NCI-H146 treated with DMSO at 0.1 percent for 48 hours (cell line): ENCODE results near the gene SLC16A2.
"Not testable (repeated sequence)": the region's sequence is repeated elsewhere in the genome, so short reads cannot be mapped to it uniquely, and the experiment has no call there.

Experiments
- DNase-seq: peaks from one replicate; lab custom pipeline; 2025; ENCODE audit not compliant: unreplicated experiment; lab: John Stamatoyannopoulos, UW

SLC16A2 gene

DNA sequence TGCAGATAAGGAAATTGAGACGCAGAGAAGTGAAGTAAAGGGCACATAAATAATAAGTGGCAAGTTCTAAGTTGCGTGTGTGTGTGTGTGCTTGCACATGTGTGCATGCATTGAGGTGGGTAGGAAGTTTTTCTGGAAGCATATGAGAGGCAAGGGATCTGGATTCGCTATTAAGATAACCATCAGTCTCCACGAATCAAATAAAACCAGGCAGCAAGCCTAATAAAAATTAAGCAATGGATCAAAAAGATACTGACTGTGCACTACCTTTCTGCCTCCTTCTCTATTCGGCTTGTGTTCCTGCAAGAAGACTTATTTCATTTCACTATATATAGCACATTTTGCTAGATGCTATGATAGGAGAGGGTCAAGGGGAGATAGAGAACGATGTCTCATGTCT lies 23.8 kb downstream of the SLC16A2 start:
- no peak for DNase-seq

DNA sequence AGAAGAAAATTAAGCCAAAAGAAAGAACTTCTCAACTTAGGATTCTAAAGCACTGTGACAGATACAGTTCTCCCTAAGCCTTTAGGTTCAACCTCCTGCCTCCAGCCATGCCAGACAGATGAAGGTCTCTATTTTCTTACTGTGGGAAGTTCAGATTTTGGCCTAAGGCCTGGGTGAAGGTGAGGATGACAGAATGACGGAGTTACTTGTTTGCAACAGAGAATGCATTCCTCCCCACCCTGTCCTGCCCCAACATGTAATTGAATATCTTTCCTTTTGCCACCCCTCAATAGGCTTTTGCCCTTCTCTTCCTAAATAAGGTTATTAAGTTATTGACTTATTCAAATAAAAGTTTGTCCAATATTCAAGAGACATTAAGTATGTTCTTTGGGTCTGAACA lies 25.6 kb downstream of the SLC16A2 start:
- no peak for DNase-seq

DNA sequence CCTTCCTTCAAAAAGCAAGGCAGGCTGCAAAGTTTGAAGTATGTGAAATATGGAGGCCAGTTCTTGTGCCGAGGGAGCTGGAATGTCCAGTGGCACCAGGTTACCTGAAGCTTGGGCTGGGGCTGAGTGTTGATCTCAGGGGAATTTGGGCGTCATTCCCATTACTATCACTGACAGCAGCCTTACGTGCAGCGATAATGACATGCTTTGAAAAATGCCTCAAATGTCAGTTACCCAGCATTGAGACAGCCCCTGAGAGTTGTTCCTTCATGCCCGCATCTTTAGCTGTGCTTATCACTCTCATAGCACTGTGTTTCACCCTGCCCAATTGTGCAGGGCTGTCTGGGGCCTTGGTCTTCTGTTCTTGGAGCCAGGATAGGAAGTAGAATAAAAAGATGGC lies 27.4 kb downstream of the SLC16A2 start:
- no peak for DNase-seq

DNA sequence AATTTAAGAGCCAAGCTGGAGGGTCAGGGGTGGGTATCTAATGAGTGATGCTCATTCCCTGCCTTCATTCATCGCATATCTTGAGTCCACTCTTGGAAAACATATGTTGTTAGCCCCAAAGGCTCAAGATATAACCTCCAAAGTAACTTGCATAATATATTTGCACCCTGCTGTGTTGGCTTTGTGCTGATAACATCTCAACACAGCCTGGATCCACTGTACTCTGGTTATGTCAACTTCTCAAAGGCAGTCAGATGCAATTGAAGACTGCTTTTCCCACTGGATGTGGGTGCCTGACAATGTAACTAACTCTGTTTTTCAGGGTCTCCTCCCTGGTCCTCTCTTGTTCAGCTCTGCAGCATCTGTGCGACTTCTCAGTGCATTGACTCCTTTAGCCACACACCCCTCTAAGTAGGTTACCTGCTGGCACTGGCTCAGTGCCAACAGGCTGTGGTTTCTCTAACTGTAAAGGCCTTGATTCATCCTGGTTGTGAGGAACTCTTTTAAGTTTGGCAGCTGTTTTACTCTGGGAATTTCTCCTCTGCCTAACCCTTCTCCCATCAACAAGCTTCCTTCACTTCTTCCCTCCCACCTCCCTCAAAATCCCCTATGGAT lies 28.1 kb downstream of the SLC16A2 start:
- DNase-seq: no peak

DNA sequence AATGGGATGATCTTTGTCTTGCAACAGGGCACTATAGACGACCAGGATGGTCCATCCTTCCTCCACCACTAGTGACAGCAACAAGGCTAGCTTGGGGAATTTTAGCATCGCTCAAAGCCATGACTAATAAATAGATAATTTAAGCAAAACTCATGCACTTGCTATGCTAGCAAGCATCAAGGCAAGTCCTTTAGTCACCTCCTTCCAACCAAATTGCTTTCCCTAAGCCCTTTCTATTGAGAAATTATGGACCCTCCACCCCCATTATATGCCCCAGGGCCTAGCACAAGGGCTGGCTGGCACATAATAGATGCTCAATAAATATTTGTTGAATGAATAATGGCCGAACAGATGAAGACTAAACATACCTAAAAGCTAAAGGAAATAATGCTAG lies 28.6 kb downstream of the SLC16A2 start:
- no peak for DNase-seq

DNA sequence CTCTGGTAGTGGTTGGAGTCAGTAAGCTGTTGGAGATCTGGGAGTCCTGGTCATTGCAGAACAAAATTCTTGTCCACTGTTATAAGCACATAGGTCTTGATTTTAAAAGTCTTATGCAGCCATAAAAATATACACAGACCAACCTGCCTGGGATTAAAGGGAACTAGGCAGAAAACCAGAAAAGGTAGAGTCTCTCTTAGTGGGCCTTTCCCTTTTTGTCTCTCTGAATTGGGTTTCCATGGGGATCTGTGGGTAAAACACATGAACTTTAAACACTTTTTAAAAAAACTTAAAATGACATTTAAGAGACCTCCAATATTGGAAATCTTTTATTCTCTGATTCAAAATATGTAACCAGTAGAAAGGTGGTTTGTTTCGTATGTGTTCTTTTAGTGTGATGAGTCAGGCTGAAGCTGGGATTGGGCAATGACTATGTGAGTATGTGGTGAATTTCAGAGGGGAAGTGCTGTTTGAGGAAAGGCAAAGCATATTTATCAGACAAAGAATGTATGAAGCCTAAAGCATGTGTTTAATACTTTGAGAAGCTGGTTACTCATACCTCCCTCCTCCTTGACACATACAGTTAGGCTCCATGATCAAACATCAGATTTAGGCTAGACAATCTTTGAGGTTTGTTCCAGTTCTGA lies 29.6 kb downstream of the SLC16A2 start:
- DNase-seq: no peak

DNA sequence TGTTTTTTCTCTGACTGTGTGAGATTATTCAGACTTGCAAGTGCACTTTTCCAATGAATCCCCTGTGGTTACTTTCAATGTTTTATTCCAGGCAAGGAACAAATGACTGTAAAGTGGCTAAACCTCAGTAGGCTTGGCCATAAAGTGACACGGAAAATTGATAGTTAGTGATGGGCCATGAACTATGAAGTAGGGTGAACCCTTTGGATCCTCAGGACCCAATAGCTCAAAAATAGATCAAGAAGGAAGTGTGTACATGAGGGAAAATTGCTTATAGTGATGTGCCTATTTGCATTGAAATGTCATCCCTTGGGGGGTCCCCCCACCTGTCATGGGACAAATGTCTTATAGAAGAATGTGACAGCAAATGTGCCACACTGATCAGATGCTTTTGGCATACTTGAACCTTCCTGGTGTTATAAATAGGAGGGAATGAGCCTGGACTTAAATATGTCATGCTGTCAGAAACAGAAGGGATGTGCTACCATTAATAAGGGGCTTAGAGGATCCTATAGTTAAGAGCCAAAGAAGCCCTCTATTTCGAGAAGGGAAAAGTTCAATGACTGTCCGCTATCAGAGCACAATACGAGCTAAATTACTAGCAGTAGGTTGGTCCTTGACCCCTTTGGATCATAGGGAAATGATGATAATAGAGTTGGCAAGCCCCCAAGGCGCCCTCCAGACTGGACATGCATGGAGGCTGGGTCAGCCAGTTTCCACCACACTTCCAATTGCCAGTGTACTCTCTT lies 30.3 kb downstream of the SLC16A2 start:
- no peak for DNase-seq

DNA sequence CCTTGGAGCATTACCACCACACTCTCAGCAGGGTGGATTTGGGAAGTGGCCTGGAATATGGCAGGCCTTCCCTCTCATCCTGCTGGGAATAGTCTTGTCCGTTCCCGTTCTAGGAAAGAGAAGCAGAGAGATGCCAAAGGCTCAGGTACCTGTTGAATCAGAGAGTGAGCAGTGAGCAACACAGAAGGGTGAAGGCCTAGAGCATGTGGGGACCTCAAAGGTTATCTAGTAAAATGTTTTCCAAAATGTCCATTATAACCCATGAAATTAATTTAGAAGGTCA lies 30.8 kb downstream of the SLC16A2 start:
- DNase-seq: no peak

DNA sequence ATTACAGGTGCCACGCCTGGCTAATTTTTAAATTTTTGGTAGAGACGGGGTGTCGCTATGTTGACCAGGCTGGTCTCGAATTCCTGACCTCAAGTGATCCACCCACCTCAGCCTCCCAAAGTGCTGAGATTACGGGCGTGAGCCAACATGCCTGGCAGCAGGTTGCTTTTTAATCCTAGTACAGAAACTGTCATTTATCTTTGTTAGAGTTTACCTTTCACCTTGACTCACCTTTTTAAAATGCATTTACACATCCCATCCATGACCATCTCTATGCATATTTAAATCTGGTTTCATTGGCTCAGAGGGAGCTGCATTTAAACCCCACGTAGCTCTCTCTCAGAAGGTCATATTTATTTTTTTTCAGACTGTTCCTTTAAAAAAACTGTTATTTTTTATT lies 31.9 kb downstream of the SLC16A2 start:
- DNase-seq: no peak

DNA sequence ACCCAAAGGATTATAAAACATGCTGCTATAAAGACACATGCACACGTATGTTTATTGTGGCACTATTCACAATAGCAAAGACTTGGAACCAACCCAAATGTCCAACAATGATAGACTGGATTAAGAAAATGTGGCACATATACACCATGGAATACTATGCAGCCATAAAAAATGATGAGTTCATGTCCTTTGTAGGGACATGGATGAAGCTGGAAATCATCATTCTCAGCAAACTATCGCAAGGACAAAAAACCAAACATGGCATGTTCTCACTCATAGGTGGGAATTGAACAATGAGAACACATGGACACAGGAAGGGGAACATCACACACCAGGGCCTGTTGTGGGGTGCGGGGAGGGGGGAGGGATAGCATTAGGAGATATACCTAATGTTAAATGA lies 32.9 kb downstream of the SLC16A2 start:
- DNase-seq: not testable (repeated sequence)

DNA sequence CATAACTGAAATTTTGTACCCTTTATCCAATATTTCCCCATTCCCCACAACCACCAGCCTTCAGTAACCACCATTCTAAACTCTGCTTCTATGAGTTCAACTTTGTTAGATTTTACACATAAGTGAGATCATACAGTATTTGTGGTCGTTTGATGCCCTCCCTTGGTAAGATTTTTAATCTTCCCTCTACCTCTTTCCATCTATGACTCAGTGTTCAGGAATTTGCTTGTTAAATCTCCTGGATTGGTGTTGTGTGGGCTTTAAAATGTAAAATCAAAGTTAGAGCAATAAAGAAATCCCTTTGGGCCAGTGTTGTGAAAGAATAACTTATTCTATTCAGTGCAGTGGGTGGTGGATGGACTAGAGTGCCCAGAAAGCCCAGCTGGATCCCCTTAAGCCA lies 37.4 kb downstream of the SLC16A2 start:
- DNase-seq: no peak

DNA sequence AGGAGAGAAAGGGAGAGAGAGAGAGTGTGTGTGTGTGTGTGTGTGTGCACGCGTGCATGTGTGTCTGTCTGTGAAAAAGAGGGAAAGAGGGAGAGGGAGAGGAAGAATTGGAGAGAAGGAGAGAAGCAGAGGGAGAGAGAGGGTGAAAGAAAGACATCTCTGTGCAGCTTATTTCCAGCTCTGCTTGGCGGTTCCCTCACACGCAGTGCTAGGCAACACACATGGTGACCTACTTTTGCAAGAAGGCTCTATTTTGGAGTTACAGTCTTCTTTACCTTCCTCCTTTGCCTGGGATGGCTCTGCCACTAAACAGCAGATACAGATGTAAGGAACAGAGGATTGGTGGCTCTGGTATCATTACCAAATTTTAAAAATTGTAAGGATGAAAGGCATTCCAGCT lies 40.1 kb downstream of the SLC16A2 start:
- DNase-seq: no peak

DNA sequence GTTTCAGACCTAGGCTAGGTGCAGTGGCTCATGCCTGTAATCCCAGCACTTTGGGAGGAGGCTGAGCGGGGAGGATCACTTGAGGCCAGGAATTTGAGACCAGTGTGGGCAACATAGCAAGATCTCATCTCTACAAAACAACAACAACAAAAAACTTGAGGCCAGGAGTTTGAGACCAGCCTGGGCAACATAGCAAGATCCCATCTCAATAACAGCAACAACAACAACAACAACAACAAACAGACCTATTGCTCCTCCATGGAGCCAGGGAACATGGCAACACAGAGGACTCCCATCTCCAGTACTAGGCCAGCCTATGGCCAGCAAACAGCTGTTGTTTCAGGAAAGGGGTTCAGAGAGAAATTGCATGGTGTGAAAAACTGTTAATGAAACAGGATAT lies 43.4 kb downstream of the SLC16A2 start:
- DNase-seq: no peak

DNA sequence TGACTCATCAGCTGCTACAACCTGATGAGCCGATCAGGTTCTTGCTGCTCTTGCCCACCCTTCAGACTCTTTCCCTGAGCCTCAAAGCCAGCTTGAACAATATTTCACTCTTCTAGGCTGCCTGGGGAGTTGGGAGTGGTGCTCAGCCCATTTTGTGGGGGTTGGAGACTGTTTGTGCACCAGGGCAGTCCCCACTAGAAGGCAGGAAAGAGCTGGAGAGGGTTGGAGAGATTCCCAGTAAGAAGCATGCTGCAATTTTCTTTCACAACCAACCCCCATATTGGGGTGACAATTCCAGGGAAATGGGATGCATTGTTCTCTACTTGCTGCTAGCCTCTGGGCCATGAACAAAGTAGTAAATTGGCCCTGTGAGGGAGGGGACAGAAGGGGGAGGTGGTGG lies 44.1 kb downstream of the SLC16A2 start:
- DNase-seq: no peak

DNA sequence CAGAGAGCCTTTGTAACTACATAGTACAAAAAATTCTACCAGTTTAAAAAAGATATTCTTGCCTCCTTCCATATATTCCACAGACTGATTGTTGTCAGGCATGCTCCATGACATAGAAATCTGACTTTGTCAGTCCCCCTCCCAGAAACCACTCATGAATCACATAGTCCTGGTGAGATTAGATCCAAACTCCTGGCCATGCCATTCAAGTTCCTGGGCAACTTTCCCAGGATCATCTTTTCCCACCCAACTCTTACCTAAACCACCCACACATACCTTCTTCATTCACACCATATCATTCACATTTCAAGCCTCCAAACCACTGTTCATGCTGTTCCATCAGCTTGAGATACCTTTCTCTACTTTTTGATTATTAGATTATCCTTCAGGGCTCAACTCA lies 46.4 kb downstream of the SLC16A2 start:
- no peak for DNase-seq

DNA sequence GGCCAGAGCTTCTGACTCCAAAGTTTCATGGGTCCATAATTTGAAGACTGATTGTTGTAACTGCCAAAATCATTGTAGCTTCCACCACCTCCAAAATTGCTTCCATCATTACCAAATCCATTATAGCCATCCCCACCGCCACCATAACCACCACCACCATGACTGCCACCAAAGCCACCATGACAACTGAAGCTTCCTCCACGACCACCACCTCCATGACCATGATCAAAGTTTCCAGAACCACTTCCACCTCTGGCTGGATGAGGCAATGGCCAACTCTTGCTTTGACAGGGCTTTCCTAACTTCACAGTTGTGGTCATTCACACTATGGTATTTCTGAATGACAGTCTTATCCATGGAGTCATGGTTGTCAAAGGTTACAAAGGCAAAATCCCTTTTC lies 51.8 kb downstream of the SLC16A2 start:
- not testable (repeated sequence) for DNase-seq

DNA sequence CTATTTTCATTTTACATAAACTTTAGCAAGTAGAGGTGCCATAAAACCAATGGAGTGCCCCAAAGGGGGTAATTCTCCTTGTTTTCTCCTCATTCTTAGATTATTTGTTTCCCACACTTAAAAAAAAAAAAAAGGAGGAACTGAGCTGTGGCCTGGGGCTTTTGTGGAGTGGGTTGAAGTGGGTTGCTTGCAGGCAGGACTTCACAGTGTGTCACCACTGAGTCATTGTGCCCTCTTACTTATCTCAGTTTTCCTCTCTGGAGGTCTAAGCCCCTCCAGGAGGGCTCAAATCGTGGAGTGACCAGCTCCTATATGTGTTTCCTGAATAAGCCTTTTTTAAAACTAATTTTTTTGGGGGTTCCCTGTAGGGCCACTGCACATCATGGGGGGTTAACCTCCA lies 69.0 kb downstream of the SLC16A2 start:
- DNase-seq: no peak

DNA sequence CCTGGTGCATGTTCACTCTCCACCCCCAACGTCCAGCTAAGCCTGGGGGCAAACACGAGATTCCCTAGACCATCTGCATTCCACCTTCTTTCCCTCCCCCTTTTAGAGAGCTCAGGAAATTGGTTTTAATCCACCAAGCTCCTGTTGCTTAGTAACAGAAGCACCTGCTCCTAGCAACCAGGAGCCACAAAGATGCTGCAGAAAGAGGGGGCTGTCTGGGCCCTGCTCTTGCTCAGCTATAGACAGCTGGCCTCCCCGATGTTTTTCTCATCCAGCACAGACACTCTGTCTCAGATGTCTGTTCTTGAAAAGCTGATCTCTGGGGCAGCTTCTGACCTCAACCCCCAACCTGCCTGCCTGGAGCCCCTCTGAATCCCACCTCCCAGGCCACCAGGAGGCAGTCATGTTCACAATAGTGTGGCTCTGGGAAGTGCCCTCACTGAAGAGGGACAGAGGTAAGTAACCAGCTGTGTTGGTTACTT lies 71.5 kb downstream of the SLC16A2 start:
- peak; percentile 0 for DNase-seq

DNA sequence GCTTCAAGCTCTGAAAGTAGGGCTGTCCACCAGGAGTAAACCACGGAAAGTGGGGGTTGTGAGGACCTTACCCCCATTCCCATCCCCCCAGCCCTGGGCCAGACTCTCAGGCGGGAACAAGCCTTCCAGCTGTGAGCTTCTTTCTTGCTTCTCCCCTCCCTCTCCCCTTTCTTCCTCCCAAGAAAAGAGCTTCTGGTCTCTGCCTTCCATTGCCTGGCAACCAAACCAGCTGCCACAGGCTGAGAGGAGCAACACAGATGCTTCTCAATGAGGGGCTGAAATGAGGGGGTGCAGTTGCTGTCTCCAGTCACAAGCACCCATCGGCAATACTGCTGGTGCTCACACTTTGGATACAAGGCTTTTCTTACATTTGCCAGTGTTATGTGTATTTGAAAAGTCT lies 72.5 kb downstream of the SLC16A2 start:
- no peak for DNase-seq

DNA sequence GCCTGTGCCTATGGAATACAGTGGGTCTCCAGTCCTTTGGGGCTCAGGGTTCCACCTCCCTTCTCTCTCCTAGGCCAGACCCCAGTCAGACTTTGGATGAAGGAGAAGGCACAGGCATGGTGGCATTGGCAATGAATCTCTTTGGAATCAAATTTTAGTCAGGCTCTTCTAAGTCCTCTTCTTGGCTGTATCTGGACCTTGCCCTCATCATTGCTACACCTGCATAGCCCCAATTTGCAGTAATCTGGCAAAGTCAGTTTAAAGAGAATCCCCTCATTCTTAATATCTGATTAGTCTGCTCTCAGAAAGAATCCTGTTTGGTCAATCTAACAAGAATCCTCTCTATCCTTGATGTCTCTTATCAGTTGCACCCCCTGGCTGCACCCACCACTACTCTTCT lies 77.6 kb downstream of the SLC16A2 start:
- DNase-seq: no peak

DNA sequence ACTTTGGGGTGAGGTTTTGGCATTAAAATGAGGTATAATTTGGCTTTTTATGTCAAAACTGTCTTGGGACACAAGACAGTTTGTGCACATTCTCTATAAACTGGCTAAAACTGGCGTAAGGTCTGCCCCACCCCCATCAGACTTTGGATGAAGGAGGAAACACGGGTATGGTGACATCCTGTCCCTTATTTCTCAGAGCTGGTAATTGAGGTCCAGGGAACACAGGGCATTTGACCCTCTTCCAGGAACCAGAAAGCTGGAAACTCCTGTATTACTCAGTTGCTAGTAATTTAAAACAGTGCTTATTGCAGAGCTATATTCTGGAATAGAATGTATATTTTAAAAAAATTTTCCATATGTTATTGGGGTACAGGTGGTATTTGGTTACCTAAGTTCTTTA lies 78.8 kb downstream of the SLC16A2 start:
- no peak for DNase-seq

DNA sequence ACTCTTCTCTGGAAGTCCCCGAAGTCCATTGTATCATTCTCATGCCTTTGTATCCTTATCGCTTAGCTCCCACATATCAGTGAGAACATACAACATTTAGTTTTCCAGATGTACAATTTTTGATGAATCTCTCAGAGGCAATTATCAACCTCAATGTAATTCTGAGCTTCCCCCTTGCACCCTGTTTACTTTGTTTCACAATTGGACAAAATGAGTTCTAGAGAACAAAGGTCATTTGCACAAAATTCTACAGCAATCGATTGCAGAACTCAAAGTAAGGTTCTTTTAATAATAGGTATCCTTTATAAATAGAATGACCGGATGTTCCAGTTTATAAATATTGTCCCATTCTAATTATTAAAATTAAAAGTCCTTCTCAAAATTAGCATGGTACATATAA lies 79.3 kb downstream of the SLC16A2 start:
- DNase-seq: no peak

DNA sequence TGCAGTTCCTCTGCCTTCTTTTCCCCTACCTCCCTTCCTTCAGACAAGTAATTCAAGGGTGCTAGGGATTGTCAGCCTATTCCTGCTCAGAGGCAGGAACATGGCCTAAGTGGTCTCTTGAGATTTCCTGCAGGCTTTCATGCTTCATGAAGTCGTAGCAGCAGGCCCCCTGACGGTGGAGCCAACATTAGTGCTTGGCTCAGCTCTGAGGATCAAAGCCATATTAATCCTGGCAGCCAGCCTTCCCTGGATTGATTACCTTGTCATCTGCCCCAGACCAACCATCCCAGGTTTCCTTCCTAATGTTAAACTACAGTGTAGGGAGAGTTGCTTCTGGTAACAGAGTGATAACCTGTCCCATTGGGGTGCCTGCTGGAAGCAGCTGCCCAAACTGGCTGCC lies 84.1 kb downstream of the SLC16A2 start:
- no peak for DNase-seq
